ENCODE results near the gene OR1N1. TPM values are rescaled to one million over a fixed set of nuclear protein-coding genes. Genes with fewer than 3 reads are reported as not detected.
"Not testable (repeated sequence)": the region's sequence is repeated elsewhere in the genome, so short reads cannot be mapped to it uniquely, and the experiment has no call there.

OR1N1 gene
- not detected for total RNA-seq

GRCh38 chr9:122527193-122527592 is at the start of gene OR1N1:
Gene OR1N1, minus strand, starts transcription at chr9:122527293. Its CDS starts 0 bp downstream, at chr9:122527293.
- DNase-seq = no peak

- DNase-seq = no peak
Observed at GRCh38 chr9:122572456-122572855, 45.4 kb upstream of the OR1N1 start.

- DNase-seq = no peak
Observed at GRCh38 chr9:122567901-122568300, 40.8 kb upstream of the OR1N1 start.

GRCh38 chr9:122562134-122562760 is 35.2 kb upstream of the OR1N1 start:
- no peak for DNase-seq

- no peak for DNase-seq
Observed at GRCh38 chr9:122561446-122561845, 34.4 kb upstream of the OR1N1 start.

GRCh38 chr9:122552812-122553211 is 25.7 kb upstream of the OR1N1 start, which contains the start of gene OR1N2:
Gene OR1N2, plus strand, starts transcription at chr9:122553112. Its CDS starts 100 bp downstream, at chr9:122553212.
- DNase-seq = no peak

GRCh38 chr9:122551371-122551770 is 24.3 kb upstream of the OR1N1 start:
- DNase-seq = no peak

GRCh38 chr9:122546196-122546595 is 19.1 kb upstream of the OR1N1 start:
- DNase-seq = no peak

- no peak for DNase-seq
Observed at GRCh38 chr9:122538757-122539156, 11.7 kb upstream of the OR1N1 start.

- not testable (repeated sequence) for DNase-seq
Observed at GRCh38 chr9:122537066-122537465, 10.0 kb upstream of the OR1N1 start.

- no peak for DNase-seq
Observed at GRCh38 chr9:122536134-122536533, 9.0 kb upstream of the OR1N1 start.

GRCh38 chr9:122531157-122531556 is 4.1 kb upstream of the OR1N1 start:
- DNase-seq = not testable (repeated sequence)

GRCh38 chr9:122526602-122527001 is 491 bp downstream of the OR1N1 start:
- DNase-seq = no peak

GRCh38 chr9:122519376-122519775 is 7.7 kb downstream of the OR1N1 start:
- no peak for DNase-seq

GRCh38 chr9:122518841-122519240 is 8.3 kb downstream of the OR1N1 start, which contains the start of gene OR1J4:
Gene OR1J4, plus strand, starts transcription at chr9:122519141. Its CDS starts 0 bp downstream, at chr9:122519141.
- DNase-seq = no peak

- DNase-seq = no peak
Observed at GRCh38 chr9:122518226-122518625, 8.9 kb downstream of the OR1N1 start.

GRCh38 chr9:122510502-122510901 is 16.6 kb downstream of the OR1N1 start, which contains the start of gene OR1J2:
Gene OR1J2, plus strand, starts transcription at chr9:122510802. Its CDS starts 0 bp downstream, at chr9:122510802.
- no peak for DNase-seq

- no peak for DNase-seq
Observed at GRCh38 chr9:122506964-122507363, 20.1 kb downstream of the OR1N1 start.

GRCh38 chr9:122498883-122499288 is 28.2 kb downstream of the OR1N1 start:
- no peak for DNase-seq

GRCh38 chr9:122479062-122479461 is 48.0 kb downstream of the OR1N1 start:
- no peak for DNase-seq

GRCh38 chr9:122477826-122478225 is 49.3 kb downstream of the OR1N1 start, which contains the start of gene OR1J1:
Gene OR1J1, minus strand, starts transcription at chr9:122477926. Its CDS starts 0 bp downstream, at chr9:122477926.
- DNase-seq = no peak

- DNase-seq = no peak
Observed at GRCh38 chr9:122477346-122477745, 49.7 kb downstream of the OR1N1 start.
